Measurements from ENCODE around the gene PBX1.
"Not testable (repeated sequence)": the region's sequence is repeated elsewhere in the genome, so short reads cannot be mapped to it uniquely, and the experiment has no call there.

PBX1 gene

GRCh38 chr1:164590592-164590991 is 31.6 kb downstream of the PBX1 start:
- DNase-seq (ENCODE audit: low spot score): no peak

- DNase-seq (ENCODE audit: low spot score): no peak
Observed at GRCh38 chr1:164591858-164592257, 32.9 kb downstream of the PBX1 start.

DNA sequence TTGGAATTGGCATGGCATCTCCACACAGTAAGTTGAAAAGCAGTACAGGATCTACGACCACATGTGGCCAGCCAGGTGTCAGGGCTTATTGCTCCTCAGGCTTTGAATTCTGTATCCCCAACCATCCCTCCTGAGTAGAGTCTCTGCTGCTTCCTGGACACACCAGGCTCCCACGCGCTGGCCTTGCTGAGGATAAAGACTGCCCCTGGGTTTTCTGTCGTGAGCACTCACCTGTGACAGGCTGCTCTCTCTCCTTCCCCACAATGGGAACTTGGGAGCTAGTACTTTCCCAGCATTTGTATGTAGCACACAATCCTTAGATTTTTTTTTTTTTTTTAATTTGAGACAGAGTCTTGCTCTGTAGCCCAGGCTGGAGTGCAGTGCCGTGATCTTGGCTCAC is 33.6 kb downstream of the PBX1 start:
- no peak for DNase-seq (ENCODE audit: low spot score)

DNA sequence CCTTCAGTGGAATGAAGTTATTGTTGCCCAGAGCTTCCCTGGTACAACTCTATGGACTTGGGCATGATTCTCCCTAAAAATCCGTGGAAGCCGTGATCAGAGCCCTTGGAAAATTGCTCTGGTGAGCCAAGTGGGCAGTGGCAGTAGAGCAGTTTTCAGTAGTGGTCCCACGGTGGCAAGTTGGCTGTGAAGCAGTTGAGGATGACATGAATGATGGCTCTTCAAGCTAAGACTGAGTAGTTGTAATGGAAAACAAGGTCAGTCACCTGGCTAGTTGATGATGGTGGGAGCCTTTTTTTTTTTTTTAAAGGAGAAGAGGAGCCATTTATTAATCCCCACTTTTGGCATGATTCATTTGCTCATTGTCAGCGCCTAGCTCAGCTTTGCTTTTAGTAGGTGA is 36.2 kb downstream of the PBX1 start:
- DNase-seq (ENCODE audit: low spot score): no peak

GRCh38 chr1:164596172-164596571 is 37.2 kb downstream of the PBX1 start:
- no peak for DNase-seq (ENCODE audit: low spot score)

- DNase-seq (ENCODE audit: low spot score): no peak
Observed at GRCh38 chr1:164598719-164599118, 39.7 kb downstream of the PBX1 start.

- DNase-seq (ENCODE audit: low spot score): no peak
Observed at GRCh38 chr1:164599272-164599671, 40.3 kb downstream of the PBX1 start.

GRCh38 chr1:164601399-164602100 is 42.6 kb downstream of the PBX1 start:
- no peak for DNase-seq (ENCODE audit: low spot score)

GRCh38 chr1:164602101-164602422 is 43.1 kb downstream of the PBX1 start:
- DNase-seq (ENCODE audit: low spot score): peak; percentile 22

DNA sequence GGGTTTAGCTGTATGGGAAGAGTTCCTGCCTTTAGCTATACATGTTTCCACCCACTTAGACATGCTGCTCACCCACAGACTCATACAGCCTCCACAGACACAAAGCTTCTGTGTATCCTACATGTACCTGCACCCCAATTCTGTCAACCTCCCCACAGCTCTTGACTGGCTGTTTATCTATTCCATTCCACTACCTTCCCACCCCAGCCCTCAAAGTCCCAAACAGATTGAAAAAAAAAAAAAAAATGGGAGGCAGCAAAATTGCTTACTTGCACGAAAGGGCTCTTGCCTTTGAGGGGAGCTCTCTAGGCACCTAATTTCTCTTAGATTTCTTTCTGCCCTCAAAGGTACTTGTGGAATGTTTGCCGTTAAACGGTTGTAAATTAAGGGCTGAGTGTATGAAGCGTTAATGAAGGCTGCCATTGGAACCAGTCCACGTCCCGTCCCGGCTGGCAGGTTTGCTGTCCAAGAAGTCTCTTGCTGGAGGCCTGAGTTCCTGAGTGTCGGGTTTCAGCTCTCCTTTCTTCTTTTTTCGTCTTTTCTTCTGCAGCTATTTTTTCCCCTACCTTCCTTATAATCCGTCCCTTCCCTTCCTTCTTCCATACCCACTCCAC is 43.6 kb downstream of the PBX1 start:
- DNase-seq (ENCODE audit: low spot score): peak; percentile 68

- not testable (repeated sequence) for DNase-seq (ENCODE audit: low spot score)
Observed at GRCh38 chr1:164603805-164604204, 44.8 kb downstream of the PBX1 start.

GRCh38 chr1:164604541-164604940 is 45.6 kb downstream of the PBX1 start:
- no peak for DNase-seq (ENCODE audit: low spot score)

DNA sequence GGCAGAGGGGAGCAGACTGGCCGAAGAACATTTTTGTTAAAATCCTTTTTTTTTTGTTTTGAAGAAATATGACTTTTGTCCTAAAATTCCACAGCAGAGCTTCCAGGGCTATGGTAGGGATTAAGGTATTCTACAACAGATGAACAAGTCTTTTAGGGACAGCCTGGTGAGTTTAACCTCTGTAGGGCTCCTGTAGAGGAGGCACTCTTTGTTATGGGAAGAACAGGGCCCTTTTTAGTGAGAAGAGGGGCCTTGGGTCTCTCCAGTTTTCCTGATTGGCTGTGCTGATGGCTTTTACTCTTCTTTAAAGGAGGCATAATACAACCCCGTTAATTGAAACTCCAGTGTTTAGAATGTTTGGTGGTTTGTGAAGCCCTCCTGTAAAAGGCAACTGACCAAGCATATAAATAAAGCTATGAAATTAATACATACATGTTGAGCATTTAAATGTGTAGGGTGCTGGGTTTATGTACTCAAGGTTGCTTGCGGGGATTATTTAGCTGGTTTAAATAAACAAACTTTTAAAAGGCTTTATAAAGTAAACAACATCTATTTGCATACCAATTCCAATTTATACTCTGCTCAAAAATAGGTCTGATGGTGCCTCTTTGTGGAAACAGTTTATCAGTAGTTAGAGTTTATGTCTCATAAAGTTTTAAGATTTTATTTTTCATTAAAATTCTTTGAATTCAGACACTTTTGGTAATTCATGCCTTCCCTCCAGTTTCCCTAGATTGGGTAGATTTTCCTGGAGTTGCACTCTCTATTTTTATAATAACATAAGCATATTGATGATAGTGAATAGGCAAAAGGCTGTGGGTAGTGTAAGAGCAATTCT is 46.5 kb downstream of the PBX1 start:
- no peak for DNase-seq (ENCODE audit: low spot score)

DNA sequence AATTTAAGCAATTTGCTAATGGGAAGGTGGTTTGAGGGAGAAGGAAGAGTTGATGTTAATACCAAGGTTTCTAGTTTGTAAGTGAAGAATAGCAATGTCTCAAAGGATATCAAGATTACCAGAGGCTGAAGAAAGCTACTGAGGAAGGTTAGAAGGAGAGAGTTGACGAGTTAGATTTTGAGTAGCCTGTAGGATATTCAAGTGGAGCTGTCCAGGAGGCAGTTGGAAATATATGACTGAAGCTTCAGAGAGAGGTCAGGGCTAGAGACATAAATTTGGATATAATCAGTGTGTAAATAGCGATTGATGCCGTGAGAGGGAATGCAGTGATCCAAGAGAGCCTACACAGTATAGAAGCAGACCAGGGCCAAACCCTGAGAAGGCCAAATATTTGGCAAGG is 48.4 kb downstream of the PBX1 start:
- DNase-seq (ENCODE audit: low spot score): no peak

DNA sequence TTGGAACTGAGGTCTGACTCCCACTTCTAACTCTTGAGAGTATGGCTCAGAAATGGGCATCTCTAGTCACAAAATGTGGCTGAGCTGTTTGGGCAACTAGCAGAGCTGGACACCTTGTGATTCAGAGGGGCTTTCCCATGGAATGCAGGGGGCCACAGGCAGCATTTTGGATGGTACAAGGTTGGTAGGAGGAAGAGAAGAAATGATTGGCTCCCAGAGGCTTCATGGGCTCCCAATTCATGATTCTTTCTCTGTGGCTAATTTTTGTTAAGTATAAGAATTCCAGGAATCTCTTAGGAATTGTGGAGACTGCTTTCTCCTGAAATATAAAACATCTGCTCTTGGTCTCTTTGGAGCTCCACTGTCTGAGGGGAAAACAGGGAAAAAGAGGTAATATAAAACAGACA is 49.7 kb downstream of the PBX1 start:
- peak; percentile 62 for DNase-seq (ENCODE audit: low spot score)

GRCh38 chr1:164609089-164609488 is 50.1 kb downstream of the PBX1 start:
- DNase-seq (ENCODE audit: low spot score): no peak

- no peak for DNase-seq (ENCODE audit: low spot score)
Observed at GRCh38 chr1:164610538-164611222, 51.7 kb downstream of the PBX1 start.

- peak; percentile 47 for DNase-seq (ENCODE audit: low spot score)
Observed at GRCh38 chr1:164611754-164612642, 53.0 kb downstream of the PBX1 start.

DNA sequence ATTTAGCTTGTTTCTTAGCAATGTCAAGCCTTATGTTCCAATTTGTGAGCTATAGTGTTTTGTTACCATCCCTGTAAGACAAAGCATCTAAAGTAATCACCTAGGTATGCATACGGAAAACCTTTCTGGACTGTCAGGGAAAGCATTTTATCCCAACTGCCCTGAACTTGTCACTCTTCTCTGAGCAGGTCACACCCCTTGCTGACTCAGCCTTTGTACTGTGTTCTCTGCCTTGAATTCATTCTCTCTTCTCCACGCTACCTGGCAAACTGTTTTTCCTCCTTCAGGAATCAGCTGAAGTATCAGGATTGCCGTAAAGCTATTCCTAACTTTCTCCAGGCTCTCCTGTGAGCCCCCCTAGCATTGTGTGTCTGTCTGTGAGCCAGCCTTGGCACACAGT is 54.2 kb downstream of the PBX1 start:
- peak; percentile 25 for DNase-seq (ENCODE audit: low spot score)

DNA sequence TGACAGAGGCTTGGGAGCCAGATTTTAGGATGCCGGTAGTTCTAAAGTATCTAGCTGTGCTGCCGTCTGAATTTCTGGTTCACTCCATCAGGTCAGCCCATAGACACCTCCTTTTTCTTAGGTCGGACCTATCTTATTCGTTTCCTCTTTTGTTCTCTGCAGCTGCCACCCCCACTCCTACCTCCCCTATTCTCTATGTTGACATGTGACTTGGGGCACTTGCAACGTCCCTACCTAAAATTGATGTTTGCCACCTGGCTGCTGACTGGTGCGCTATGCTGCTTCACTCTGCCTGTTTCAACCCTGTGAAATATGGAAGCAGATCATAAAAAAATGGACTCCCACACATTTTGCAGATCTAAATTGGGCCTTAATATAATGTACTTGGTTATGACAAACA is 55.3 kb downstream of the PBX1 start:
- DNase-seq (ENCODE audit: low spot score): no peak

GRCh38 chr1:164617377-164618201 is 58.6 kb downstream of the PBX1 start:
- peak; percentile 19 for DNase-seq (ENCODE audit: low spot score)

All from AG20443 (cell line).